GM06990 (cell line): ENCODE results near the gene NT5M.

ENCODE experiments used
- DNase-seq: peaks from one replicate; pipeline ENCODE4 v3.0.0-alpha.2; 2011; ENCODE audit not compliant: insufficient read length; ENCODE audit errors: extremely low read depth
- H3K27me3 ChIP-seq: replicated peaks from 2 replicates; pipeline ENCODE4 v1.6.0; 2011; ENCODE audit warnings: low read length; ENCODE audit not compliant: control insufficient read depth, insufficient read depth
- H3K36me3 ChIP-seq: 2 replicates; pipeline ENCODE4 v1.5.1; 2011; ENCODE audit warnings: low read length; ENCODE audit not compliant: control insufficient read depth, insufficient read depth
- H3K4me3 ChIP-seq: replicated peaks from 2 replicates; pipeline ENCODE4 v1.5.1; 2011; ENCODE audit warnings: low read depth, mild to moderate bottlenecking, control low read depth, low read length
- TF ChIP-seq, protein P1 (sequence below): IDR thresholded peaks from 2 replicates; pipeline ENCODE4 v1.5.1; 2011; ENCODE audit warnings: low read length, control low read depth, mild to moderate bottlenecking, inconsistent platforms; ENCODE audit not compliant: insufficient read depth, poor library complexity, severe bottlenecking

NT5M gene

GRCh38 chr17:17385491-17385890 lies 82.3 kb downstream of the NT5M start:
- DNase-seq, result no peak
- TF ChIP-seq, protein P1, sequence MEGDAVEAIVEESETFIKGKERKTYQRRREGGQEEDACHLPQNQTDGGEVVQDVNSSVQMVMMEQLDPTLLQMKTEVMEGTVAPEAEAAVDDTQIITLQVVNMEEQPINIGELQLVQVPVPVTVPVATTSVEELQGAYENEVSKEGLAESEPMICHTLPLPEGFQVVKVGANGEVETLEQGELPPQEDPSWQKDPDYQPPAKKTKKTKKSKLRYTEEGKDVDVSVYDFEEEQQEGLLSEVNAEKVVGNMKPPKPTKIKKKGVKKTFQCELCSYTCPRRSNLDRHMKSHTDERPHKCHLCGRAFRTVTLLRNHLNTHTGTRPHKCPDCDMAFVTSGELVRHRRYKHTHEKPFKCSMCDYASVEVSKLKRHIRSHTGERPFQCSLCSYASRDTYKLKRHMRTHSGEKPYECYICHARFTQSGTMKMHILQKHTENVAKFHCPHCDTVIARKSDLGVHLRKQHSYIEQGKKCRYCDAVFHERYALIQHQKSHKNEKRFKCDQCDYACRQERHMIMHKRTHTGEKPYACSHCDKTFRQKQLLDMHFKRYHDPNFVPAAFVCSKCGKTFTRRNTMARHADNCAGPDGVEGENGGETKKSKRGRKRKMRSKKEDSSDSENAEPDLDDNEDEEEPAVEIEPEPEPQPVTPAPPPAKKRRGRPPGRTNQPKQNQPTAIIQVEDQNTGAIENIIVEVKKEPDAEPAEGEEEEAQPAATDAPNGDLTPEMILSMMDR, result no peak
- Histone ChIP-seq H3K4me3 (no peak overlapping the region), H3K36me3 (no peaks in the 10 kb centered on the region), H3K27me3 (no peaks in the 10 kb centered on the region; the same call in 1 of the 2 replicates)

- Histone ChIP-seq H3K4me3 (no peak overlapping the region), H3K36me3 (no peaks in the 10 kb centered on the region), H3K27me3 (no peaks in the 10 kb centered on the region; the same call in 1 of the 2 replicates)
- no peak for DNase-seq
- TF ChIP-seq, protein P1, result no peak
These were observed 83.1 kb downstream of the NT5M start for GRCh38 chr17:17386094-17386800.

DNA sequence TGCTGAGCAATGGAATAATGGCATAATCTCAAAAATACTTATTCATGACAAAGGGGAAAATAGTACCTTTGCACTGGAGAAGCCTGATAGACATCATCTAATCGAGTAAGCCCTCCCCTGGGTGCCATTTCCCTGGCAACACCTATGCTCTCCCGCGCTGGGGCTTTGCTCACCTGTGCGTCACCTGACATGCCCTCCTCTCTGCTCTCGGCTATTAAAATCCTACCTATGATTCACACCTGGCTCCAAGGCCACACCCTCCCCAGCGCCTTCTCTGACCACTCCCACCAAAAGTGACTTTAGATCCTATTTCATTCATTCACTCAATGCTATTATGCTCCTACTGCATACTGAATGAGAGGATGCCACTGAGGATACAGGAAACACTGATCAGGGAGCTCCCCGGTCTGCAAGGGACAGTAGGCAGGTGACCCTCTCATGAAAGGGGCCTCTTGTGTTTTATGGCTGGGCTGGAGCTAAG lies 83.9 kb downstream of the NT5M start:
- TF ChIP-seq, protein P1, result no peak
- Histone ChIP-seq H3K4me3 (no peak overlapping the region), H3K27me3 (no peaks in the 10 kb centered on the region; the same call in 1 of the 2 replicates), H3K36me3 (no peaks in the 10 kb centered on the region)
- DNase-seq, result no peak

DNA sequence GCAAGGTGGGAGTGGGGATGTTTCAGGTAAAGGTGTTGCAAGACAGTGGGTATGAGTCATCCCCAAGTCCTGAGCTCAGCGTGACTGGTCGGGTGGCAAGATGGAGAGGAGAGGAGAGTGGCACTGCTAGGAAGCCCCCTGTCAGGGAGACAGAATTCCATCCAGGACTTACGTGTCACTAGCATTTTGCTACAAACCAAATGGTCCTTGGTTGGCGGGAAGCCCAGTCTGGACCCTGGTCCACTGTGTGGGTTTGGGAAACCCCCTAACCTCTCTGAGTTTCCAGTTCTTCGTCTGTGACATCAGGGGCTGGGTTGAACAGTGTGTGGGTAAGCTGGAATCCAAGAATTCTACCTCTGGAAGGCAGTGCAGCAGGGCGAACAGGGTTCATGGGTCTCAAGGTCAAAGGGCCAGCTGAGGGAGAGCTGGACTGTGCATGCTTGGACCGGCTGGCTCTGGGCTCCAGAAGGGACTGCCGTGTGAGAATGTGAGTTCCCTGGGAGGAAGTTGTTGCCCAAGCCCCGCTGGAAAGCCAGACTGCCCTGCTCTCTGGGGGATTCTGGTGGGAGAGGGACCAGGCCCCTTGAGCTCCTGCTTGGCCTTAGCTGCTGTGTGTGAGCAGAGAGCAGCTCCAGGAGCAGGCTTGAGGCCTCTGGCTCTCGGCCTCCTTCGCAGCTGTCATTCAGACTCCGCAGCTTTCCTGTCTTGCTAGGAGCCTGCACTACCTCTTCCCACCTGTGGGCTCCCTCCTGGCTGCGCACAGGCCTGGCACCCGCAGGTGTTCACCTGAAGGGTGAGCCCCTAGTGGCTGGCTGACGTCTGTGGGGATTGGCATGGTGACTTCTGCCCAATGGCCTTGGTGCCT lies 84.6 kb downstream of the NT5M start:
- TF ChIP-seq, protein P1, result peak; percentile 33
- H3K4me3 ChIP-seq, result no peak overlapping the region
- H3K36me3 ChIP-seq, result no peaks in the 10 kb centered on the region
- no peak for DNase-seq
- no peaks in the 10 kb centered on the region; the same call in 1 of the 2 replicates for H3K27me3 ChIP-seq

DNA sequence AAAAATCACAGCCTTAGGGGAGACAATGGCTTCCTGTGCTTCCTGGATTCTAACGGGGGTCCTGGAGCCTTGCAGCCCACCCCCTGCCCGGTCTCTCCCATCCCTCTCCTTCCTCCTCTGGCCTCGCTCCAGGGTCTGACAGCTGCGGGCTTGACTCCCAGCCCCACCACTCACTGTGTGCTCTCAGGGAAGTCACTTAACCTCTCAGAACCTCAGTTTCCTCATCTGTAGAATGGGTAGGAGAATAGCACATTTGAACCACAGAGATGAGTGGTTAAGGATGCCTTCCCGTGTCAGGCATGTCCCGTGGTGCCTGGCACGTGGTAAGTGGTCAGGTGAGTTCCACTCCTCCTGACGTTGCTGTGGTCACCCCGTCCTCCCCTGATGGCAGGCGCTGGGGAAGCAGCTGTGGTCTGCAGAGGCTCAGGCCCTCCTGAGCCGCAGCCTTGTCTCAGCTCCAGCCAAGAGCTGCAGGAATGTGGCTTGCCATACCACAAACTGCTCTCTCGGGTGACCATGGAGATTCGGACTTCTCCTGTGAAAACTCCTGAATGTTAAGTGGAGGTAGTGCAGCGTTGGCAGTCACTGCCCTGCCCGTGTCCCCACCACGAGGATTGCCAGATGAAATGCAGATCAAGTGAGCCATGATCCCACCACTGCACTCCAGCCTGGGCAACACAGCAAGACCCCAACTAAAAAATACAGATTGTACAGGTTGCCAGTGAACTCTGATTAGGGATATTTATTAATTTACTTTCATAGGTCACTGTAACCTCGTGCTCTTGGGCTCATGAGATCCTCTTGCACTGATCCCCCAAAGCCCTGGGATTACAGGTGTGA lies 85.7 kb downstream of the NT5M start:
- no peak for DNase-seq
- TF ChIP-seq, protein P1, result no peak

More for the DNA sequence above, 85.7 kb downstream of the NT5M start:
- H3K4me3 ChIP-seq, result no peak overlapping the region
- no peaks in the 10 kb centered on the region; the same call in 1 of the 2 replicates for H3K27me3 ChIP-seq
- no peaks in the 10 kb centered on the region for H3K36me3 ChIP-seq
